ENCODE data around the gene DENND4C.

DNA sequence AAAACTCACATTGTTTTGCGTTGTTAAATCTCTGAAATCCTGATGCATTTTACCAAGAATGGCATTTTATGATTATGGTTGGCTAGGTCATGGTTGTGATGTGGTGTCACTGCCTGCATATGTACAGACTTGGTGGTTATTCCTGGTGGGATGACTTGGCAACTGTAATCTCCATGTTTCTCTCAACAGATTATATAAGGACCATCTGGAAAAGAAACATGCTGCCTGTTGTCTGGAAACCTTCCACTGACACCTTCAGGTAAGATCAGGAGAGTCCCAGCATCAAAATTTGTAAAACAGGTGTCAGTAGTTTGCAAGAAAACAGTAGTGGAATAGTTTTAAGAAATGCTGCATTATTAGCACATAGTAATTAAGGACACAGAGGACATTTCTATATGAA is 175.3 kb downstream of the DENND4C start:
- TF ChIP-seq, protein P1, sequence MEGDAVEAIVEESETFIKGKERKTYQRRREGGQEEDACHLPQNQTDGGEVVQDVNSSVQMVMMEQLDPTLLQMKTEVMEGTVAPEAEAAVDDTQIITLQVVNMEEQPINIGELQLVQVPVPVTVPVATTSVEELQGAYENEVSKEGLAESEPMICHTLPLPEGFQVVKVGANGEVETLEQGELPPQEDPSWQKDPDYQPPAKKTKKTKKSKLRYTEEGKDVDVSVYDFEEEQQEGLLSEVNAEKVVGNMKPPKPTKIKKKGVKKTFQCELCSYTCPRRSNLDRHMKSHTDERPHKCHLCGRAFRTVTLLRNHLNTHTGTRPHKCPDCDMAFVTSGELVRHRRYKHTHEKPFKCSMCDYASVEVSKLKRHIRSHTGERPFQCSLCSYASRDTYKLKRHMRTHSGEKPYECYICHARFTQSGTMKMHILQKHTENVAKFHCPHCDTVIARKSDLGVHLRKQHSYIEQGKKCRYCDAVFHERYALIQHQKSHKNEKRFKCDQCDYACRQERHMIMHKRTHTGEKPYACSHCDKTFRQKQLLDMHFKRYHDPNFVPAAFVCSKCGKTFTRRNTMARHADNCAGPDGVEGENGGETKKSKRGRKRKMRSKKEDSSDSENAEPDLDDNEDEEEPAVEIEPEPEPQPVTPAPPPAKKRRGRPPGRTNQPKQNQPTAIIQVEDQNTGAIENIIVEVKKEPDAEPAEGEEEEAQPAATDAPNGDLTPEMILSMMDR (IDR thresholded peaks at IDR 0.05; ENCODE audit: insufficient read depth, low read length, poor library complexity, severe bottlenecking): no peak
- TF ChIP-seq EZH2phosphoT487 (conservative IDR thresholded peaks at IDR 0.05; ENCODE audit: low read length): no peak

All from SU-DHL-6 (cell line).